Hepatic stellate cell (primary cell): Measurements from ENCODE around the gene LAMA5.

ENCODE experiments used
- DNase-seq: peaks from one replicate; pipeline ENCODE4 v3.0.0; 2011; ENCODE audit warnings: low spot score

LAMA5 gene

DNA sequence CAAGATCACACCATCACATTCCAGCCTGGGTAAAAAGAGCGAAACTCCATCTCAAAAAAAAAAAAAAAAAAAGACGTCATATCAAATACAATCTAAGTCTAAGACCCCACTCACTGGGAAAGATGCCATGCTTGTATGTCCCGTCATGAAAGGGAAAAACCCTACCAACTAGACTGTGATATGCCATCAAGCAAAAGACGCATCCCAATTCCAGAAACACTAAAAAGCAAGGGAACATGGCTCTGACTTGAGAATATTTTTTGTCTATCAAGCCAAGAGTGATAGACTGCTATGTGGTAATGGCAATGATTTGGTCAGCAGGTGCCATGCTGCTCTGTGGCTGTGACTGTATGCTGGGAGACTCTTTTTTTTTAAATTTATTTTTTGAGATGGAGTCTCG is 23.0 kb downstream of the LAMA5 start:
- DNase-seq = no peak

DNA sequence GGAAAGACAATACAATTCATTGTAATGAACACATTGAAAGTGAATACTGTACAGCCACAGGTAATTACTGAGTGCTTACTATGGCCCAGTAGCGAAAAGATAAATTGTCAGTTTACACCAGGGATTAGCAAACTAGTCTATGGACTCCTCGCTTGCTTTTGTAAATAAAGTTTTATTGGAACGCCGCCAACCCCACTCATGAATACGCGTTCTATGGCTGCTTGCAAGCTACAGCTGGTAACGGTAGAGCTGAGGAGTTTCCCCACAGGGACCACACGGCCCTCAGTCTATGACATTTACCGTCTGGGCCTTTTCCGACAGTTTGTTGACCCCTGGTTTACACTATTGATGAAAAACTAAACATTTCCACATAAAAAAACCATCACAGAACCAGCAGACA is 24.2 kb downstream of the LAMA5 start:
- DNase-seq = no peak

DNA sequence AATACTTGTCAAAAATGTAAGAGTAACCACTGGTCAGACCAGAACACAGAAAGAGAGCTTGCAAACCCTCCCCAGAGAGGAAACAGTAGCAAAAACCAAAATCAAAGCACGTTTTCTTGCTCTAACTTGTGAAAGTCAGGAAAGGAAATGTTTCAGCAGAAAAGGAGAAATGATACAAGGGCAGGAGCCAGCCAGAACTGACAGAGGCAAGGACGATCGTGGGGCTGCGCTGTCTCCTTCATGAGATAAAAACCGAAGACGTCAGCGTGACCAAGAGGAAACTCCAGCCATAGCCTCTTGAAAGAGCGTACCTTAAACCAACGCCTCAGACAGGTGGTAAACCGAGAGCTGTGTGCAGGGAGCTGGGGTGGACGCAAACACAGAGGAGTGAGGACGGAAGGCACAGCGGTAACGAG is 27.5 kb downstream of the LAMA5 start:
- no peak for DNase-seq

DNA sequence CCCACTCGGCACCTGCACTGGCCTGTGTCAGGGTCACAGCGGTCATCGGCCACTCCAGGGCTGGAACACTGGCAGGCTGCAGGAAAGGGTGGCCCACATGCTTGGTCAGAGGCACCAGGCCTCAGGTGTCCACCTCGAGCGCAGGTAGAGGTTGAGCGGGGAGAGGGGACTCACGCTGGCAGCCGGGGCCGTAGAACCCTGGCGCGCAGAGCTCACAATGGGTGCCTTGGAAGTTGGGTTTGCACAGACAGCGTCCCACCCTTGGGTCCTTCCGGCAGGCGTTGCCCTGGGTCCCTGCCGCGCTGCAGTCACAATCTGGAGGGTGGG is 28.9 kb downstream of the LAMA5 start:
- DNase-seq = no peak

DNA sequence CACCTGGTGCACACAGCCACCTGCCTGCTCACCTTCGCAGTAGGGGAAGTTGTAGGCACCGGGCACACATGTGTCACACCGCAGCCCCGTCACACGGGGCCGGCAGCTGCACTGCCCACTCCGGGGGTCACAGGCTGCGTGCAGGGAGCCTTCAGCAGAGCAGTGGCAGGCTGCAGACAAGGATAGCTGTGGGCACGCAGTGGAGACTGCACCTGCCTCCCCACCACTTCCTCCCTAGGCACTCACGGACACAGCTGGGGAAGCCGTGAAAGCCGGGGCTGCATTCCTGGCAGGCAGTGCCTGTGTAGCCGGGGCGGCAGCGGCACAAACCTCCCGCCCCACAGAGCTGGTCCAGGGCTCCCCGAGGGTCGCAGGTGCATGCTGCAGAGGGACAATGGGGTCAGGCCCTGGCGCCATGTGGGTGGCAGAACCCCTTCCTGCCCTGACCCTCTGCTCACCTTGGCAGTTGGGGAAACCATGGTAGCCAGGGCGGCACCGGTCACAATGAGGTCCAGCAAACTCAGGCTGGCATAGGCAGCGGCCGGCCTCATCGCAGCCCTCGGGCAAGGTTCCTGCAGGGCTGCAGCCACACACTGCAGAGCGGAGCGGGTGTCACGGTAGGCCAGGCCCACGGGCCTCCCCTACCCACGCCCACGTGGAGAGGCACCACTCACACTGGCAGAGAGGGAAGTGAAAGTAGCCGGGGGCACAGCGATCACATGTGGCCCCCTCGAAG is 29.4 kb downstream of the LAMA5 start:
- DNase-seq = no peak

DNA sequence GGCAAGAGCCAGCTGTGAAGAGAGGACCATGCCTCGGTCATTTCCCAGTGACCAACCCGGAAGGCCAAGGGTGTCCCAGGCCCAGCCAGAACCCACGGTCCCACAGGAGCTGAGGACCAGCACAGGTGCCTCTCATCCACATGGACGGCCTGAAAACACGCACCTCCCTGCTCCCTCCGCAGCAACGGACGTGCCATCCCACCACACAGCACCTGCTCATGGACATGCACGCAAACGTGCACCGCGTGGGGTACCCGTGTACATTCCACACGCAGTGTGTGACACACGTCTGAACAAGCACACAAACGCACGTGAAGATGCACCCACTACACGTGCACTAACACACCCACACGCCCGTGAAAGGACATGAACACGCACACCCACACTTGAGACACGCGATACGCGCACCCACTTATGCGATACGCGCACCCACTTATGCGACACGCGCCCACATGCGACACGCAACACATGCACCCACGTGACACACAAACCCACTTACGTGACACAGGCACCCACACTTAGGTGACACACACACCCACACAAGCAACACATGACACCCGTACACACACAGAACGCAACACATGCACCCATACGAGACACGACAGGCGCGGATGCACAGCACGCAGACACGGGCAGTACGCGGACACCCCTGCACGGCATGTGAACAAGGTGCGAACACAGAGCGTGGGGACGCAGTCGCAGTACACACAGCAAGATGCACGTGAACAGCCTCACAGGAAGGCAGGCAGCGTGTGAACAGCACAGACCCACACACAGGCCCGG is 30.1 kb downstream of the LAMA5 start:
- no peak for DNase-seq

DNA sequence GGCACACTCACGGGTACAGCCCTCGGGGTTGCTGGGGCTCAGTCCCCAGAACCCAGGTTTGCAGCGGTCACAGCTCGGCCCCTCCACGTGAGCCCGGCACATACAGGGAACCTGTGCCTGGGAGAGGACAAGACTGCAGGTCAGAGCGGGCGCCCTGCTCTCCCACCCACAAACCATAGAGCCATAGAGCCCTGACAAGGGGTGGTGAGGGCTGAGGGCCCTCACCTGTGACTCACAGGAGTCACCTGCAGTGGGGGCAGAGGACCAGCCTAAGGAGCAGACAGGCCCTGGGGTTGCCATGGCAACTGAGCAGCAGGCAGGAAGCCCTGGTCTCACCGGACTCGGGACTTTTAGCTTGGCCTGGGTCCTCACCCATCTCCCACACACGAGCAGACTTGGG is 30.8 kb downstream of the LAMA5 start:
- DNase-seq = no peak

DNA sequence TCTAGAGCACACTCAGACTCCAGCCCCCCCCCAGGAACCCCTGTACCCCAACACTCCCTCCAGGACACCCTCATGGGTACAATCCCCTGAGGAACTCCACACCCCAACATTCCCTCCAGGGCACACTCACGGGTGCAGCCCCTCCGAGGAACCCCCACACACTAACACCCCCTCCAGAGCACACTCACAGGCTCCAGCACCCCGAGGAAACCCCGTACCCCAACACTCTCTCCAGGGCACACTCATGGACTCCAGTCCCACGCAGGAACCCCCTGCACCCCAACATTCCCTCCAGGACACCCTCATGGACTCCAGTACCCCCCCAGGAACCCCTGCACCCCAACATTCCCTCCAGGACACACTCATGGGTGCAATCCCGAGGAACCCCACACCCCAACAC is 31.6 kb downstream of the LAMA5 start:
- DNase-seq = no peak

DNA sequence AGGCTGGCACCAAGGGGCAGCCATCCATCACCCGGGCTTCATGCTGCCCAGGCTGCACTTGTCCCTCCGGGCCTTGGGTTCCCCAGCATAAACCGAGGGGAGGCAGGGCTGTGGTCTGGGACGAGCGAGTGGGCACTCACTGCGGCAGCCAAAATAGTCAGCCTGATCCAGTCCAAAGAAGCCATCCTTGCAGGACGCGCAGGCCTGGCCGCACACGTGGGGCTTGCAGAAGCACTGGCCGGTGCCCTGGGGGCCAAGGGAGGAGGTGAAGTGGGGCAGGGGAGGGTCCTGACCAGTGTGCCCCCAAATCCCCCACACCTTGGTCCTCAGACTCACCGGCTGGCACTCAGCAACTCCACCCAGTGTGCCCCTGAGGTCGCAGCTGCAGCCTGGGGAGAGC is 32.2 kb downstream of the LAMA5 start:
- DNase-seq = no peak

DNA sequence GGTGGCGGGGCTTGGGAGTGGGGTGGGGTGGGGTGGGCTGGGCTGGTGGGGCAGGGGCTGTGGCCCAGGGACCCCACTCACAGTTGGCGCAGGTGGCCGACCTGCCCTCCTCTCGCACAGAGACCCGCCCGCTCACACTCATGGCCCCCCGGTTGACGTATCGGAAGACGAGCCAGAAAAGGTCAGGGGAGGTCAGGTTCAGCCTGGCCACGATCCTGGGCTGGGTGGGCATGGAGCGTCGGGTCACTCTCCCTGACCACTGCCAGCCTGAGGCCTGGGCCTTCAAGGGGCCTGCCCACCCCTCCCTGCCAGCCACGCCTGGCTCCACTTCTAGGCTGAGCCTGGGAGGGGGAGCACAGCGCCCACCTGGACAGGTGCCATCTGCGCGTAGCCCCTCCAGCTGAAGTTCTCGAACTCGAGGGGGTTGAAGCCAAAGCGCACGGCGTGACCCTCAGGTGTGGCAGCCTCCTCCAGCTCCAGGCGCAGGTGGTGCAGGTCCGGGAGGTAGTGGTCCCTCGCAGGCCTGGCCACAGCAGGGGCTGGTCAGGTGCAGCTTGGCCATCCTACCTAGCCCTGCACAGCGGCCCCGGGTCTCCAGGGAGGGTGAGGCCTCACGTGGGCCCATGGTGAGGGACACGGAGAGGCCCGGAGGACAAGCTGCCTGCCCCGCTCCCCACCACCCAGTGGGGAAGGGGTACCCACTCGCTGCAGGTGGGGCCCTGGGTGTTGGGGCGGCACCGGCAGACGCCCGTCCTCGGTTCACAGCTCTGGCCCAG is 33.1 kb downstream of the LAMA5 start:
- no peak for DNase-seq

DNA sequence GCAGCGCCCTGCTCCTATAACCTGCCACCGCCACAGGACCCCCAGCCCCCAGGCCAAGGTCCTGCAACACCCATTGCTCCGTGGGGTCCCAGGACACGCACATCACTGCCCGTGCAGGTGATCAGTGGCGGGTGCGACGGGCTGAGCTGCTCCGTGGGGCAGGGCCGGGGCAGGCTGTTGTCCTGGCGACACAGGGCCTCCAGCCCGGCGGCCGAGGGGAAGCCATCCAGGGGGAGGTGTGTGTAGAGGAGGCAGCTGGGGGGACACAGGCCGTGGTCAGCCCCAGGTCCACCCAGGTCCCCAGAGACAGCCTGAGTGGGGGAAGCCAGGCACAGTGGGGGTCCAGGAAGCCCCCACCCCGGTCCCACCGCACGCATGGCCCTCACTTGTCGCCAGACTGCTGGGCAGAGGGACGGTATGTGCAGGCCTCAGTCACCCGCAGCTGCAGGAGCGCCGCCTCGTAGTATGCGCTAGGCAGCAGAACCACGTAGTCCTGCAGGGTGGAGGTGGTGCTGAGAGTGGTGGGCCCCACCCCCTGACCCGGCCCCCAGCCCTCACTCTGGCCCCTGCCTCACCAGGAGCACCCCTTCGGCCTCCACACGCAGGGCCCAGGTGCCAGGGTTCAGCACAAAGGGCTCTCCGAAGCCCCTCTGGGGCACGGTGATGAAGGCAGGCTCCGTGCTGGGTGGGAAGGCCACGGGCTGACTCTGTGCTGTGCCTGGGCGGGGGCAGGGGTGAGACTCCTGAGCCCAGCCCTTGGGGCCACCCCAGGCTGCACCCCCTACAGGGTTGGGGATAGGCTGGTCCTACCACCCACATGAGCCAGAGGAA is 33.9 kb downstream of the LAMA5 start:
- DNase-seq = no peak

DNA sequence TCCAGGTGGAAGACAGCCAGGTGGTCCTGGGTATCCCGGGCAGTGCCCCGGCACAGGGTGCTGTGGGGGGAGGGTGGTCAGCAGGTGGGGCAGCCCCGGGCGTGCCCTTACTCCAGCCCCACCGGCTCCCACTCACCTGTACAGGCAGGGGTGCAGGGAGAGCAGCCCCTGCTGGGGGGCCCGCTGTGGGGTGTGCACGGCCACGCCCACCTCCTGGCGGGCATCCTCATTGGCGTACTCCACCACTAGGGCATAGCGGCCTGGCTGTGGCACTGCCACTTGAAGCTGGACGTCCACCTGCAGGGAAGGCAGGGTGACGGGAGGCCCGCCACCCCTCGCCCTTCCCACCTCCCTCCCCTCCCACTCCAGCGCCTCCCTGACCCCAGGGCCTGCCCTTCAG is 34.7 kb downstream of the LAMA5 start:
- DNase-seq = no peak

DNA sequence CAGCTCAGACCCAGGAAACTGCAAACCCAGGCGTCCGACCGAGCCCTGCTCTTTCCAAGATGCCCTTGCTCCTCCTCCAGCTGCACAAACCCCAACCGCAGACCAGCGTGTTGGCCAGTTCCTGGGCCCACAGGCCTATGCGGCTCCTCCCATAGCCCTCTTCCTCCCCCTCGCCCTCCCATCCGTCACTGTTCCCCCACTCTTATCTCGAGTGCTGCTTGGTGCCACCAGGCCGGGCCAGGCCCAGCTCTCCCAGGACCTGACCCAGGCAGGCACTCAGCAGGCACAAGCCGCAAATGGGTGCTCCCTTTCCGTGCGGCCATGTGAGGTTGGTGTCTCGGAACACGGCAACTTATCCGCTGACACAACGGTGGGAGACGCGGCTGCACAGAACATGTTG is 35.8 kb downstream of the LAMA5 start:
- DNase-seq = no peak

DNA sequence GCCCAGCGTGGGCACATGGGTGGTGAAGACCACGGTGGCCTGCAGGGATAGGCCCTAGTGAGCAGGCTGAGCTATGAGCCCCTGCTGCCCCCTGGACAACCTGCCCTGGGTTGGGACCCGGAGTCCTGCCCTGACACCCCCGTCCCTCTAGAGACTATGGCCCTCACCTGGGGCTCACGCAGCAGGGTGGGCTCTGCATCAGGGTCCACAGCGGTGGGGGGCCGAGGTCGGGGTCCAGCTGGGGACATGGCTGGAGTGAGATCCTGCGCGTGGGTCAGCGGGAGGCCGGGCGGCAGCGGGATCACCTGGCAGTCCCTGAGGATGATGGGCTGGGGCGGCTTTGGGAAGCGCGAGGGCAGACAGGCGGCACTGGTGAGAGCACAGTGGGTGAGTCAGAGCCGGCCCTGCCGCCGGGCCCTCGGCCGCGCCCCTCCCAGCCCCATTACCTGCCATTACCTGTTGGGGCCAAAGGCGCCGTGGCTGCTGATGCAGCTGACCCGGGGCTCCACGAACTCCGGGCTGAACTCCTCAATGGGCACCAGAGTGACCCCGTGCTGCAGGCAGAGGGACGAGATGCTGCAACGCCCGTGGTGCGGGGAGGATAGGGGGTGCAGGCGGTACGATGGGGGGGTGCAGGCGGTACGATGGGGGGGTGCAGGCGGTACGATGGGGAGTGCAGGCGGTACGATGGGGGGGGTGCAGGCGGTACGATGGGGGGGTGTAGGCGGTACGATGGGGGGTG is 36.4 kb downstream of the LAMA5 start:
- DNase-seq = no peak

DNA sequence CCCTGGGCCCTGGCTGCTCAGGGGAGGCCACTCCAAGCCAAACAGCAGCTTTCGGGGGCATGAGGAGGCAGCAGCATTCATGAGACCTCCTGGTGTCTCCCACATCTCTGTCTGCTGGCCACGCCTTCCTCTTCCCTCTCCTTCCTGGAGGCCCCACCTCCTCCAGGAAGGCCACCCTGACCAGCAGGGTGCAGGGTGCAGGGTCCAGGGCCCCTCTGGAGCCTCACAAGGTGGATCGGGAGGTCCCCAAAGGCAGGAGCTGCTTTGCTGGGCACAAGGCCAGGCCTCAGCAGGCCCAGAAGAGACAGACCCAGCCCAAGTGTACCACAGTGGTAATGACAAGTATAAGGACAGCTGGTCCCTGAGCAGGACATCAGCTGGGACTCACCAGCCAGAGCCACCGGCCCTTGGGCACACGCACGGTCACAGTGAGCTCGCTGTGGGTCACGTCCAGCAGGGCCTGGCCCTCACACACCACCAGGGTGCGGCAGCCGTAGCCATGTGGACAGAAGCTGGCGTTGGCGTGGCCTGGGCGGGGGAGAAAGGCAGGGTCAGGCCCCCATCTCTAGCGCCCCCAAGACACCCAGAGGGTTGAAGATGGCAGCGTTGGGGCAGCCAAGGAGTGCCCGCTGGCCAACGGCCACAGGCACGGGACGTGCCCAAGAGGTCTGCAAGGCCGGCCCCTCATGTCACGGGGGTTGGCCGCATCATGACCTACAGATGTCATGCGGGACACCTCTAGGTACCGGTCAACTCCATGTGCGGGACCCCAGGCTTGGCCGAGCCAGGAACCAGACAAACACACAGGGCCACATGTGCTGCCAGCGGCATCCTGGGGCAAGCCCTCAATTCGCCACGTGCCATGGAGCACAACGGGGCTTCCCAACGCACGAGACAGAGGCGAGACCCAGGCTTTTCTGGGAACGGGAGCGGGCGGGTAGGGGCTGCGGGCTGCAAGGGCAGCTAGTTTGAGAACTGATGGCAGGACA is 37.4 kb downstream of the LAMA5 start:
- DNase-seq = no peak

DNA sequence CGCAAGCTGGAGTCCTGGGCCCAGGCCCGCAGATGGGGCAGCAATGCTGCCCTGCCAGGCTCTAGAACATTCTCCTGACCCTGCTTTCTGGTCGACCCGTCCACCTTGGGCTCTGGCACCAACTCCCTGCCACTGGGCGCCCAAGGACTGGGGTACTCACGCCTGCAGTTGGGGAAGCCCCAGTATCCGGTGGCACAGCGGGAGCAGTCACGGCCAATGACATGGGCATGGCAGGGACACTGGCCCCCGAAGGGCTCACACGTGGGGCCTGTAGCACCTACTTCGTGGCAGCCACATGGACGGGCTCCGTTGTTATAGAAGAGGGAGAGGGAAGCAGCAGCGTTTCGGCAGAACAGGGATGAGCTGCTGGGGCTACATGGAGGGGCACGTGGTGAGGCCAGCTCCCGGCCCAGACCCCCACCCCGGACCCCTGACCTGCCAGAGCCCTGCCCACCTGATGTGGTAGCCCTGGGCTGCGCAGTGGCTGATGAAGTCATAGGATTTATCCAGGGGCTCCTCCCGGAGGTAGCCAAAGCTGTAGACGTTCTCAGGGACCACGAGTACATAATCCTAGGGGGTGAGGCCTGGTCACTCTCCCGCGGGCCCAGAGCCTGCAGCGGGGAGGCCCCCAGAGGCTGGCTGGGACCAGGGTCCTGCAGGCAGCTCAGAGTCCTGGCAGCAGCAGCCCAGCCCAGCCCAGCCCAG is 38.3 kb downstream of the LAMA5 start:
- no peak for DNase-seq

DNA sequence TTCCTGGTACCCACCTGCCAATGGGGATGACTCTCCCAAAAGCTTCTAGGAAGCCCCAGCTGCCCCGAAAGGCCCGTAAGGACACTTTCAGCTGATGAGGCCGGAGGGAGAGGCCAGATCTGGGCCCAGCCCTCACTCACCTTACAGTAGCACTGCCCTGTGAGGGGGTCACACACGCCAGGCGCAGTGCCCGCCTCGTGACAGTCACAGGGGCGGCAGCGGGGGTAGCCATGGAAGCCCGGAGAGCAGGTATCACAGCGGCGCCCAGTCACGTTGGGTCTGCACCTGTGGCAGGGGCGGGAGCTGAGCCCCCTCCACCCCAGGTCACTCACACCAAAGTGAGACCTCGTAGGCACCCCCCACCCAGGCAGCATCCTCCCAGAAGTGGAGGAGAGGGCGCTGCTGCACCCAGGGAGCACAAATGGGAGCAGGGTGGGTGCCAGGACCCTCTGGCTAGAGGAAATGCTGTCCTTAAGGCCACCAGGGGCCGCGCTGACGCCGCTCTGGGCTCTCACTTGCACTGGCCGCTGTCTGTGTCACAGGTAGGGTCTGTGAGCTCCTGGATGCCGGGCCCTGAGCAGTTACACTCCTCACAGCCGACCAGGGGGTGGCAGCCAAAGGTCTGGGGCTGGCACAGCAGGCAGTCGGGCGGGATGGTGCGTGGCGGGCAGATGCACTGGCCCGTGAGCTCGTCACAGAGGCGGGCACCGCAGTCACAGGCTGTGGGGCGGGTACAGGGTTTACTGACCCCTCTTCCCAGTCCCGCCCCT is 39.2 kb downstream of the LAMA5 start:
- no peak for DNase-seq

DNA sequence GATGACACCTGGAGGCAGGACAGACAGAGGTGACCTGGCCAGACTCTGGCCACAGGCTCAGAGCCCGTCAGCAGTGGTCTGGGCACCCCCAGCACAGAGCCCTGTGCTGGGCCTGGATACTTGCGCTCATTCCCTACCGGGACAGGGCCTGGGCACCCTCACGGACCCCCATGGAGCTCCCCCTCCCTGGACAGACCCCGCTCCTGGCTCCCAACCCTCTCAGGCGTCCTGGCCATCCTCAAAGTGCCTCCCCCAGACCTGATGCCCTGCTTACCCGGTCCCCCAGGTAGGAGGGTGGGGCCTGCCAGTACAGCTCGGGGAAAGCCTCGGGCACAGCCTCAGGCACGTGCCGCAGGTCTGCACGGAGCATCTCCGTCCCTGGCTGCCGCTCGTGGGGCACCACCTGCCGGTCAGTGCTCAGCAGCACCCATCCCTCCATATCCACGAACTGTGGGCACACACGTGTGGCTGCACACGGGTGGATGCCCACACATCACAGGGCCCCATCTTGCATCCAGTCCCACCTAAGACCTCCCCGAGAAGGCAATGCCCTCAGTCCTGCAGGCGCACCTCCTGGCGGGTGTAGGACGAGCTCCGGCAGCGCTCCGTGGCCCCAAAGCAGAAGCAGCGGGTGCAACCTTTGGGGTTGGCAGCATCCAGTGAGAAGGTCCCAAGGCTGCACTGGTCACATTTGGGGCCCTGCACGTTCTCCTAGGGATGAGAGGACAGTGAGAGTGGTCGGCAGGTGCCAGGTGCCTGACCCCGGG is 40.0 kb downstream of the LAMA5 start:
- no peak for DNase-seq
